ENCODE results near the gene SLC9A9.
"Not testable (repeated sequence)": the region's sequence is repeated elsewhere in the genome, so short reads cannot be mapped to it uniquely, and the experiment has no call there.

The SLC9A9 gene

DNA sequence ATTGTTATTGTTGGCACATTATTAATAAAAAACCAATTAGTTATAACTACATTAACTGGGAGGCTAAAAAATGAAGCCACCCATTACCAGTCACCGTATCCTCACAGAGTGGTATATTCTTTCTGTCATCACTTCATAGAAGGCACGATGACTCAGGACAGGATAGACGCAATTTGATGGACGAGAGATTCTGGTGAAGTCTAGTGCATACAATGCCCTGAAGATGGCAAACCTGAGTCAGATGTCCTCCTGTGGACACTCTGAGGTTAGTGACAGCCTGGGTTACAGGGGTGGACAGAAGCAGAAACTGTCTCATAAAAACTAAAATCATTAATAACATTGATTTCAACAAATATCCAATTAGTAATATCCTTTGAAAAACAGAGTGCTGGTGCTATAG lies 150.3 kb downstream of the SLC9A9 start:
- no peak for DNase-seq (ENCODE audit: low read depth in 2 of 2, low spot score in 1 of 2)

DNA sequence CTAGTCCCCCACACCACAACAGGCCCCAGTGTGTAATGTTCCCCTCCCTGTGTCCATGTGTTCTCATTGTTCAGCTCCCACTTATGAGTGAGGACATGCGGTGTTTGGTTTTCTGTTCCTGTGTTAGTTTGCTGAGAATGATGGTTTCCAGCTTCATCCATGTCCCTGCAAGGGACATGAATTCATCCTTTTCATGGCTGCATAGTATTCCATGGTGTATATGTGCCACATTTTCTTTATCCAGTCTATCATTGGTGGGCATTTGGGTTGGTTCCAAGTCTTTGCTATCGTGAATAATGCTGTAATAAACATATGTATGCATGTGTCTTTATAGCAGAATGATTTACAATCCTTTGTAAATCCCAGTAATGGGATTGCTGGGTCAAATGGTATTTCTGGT lies 152.9 kb downstream of the SLC9A9 start:
- not testable (repeated sequence) for DNase-seq (ENCODE audit: low read depth in 2 of 2, low spot score in 1 of 2)

DNA sequence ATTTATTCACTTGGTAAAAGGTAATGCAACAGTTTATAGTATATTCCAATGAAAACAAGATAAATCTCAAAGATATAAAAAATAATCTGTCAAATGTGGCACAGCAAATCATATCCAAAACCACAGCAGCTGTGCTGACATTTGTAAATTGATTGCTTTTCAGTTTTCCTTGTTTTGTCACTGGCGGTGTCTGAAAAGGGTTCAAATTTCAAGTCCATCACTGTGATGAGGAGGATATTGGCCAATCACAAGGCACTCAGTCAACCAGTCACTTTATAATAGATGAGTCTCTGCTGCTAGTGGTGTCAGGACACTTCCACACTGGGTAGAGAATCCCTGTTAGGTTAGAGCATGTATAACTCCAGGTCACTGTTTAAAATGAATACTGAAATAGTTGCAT lies 154.8 kb downstream of the SLC9A9 start:
- DNase-seq (ENCODE audit: low read depth in 2 of 2, low spot score in 1 of 2), result no peak

GRCh38 chr3:143686638-143687197 lies 161.6 kb downstream of the SLC9A9 start:
- DNase-seq (ENCODE audit: low read depth in 2 of 2, low spot score in 1 of 2), result no peak

GRCh38 chr3:143685491-143685890 lies 162.8 kb downstream of the SLC9A9 start:
- DNase-seq (ENCODE audit: low read depth in 2 of 2, low spot score in 1 of 2), result no peak

DNA sequence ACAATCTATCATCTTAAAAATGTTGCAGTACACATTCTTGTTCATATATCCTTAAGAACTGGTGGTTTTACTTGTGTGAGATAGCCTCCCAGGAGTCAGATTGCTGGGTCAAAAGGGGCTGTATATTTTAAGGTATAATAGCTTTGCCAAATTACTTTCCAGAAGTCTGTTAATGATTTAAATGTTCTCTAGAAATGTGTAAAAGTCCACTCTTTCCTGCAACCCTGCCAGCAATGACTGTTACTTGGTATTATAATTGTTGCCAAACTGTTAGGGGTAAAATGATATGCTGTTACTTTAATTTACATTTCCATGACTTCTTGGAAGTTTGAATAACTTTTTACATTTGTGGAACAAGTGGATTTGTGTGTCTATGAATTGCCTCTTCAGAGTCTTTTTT lies 170.8 kb downstream of the SLC9A9 start:
- DNase-seq (ENCODE audit: low read depth in 2 of 2, low spot score in 1 of 2), result no peak

DNA sequence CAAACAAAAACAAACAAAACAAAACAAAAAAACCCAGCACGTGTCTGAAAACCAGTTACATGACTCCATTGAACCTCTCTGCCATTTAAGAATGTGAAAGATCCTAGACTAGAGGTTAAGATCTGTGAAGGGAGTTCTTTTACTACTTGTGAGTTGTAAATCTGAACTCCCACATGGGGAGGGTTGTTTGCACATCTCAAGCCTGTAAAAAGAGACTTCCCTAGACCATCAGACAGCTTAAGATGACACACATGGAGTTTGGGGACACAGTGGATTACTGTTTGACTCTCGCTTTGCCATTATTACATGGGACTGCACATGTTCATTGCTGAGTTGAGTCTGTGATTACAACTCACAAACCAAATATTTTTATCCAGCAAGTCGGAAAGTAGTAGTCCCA lies 171.5 kb downstream of the SLC9A9 start:
- DNase-seq (ENCODE audit: low read depth in 2 of 2, low spot score in 1 of 2), result no peak

DNA sequence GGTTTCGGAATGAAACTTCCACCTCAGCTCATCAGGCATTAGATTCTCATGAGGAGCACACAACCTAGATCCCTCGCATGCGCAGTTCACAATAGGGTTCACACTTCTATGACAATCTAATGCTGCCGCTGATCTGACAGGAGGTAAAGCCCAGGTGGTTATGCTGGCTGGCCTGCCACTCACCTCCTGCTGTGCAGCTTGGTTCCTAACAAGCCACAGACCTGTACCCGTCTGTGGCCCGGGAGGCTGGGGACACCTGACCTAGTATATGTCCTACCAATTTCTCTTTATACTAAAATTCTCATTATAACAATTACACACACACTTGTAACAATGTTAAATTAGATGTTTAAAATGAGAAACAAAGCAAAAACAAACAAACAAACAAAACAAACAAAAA lies 172.2 kb downstream of the SLC9A9 start:
- DNase-seq (ENCODE audit: low read depth in 2 of 2, low spot score in 1 of 2), result no peak

DNA sequence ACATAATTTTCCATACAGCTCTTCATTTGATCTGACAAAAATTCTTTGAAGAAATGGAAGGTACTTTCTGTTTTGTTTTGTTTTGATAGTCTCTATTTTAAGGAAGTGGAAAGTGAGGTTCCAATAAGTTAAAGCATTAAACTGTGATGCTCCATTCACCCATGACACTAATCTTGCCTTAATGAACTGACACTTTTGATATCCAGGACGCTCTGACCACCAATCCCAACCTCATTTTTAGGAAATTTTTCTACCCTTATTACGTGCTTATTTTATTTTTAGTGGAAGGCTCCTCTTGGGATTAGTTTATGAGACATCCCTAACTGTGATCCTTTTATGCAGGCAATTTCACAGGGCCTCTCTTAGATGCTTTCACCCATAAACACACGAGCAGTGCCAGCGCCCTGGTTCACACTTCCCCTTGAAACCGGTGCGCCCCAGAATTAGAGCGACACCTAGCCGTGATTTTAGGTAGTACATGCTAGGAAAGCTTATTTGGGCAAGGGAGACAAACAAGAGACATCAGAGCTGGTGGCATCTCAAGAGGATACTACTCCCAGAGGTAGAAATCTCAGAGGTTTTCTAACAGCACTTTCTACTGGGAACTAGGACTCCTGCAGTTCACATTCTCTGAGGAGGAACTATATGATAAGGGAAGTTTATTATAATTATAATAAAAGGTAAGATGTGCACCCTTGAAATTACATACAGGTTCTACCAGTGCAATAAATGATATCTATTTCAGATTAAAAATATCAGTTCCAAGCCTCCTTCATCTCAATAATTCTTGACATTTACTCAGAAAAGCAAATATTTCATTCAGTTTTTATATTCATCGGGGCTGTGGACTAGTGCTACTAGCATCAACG lies 173.9 kb downstream of the SLC9A9 start:
- DNase-seq (ENCODE audit: low read depth in 2 of 2, low spot score in 1 of 2), result peak; percentile 38 to 61

DNA sequence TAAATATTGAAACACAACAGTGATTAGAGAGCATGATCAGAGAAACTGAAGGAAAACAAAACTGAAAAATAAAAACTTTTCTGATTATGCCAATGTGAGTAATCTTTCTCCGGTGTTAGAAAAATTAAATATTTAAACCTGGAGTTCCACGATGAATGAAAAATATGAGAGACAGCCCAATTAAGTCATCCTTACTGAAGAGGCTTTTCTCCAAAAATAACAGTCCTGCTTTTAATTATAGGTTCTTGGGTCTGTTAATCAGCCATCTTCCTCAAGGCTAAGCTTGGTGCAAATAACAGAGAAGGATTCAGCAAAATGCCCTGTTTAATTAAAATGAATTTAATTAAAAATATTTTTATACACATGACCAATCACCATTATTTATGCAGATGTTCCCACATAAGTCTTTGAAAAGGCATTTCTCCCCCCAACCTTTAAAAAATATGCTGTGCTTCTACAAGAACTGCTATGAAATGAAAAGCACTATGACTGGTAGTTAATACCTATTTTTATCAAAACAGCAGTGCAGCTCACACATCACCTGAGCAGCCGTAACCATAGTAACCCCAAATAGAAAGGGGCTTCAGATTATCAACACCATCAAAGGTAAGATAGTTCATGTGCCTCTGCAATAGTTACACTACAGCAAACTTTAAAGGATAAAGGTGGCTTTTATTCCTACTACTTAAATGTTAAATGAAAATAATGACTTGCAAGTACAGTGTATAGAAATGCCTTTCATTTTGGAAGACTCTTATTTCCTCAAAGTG lies 175.7 kb downstream of the SLC9A9 start:
- no peak for DNase-seq (ENCODE audit: low read depth in 2 of 2, low spot score in 1 of 2)

DNA sequence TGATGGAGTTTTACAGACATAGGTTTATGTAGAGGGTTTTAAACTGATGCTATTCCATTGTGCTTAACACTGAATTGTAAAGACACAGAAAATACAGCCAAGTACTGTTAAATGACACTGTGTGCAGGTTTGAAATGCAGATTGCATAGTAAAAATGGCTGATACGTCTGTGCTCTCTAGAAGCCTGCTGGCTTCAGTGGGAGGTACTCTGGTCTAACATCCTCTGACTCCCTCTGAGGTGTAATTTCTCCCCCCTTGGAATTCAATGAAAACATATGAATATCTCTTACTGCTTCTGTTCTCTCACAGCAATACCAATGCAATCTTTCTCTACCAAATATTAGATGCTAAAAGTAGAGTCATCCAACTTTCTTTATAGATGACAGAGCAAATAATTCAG lies 176.6 kb downstream of the SLC9A9 start:
- DNase-seq (ENCODE audit: low read depth in 2 of 2, low spot score in 1 of 2), result no peak

- no peak for DNase-seq (ENCODE audit: low read depth in 2 of 2, low spot score in 1 of 2)
Measured at GRCh38 chr3:143668924-143669790, 179.1 kb downstream of the SLC9A9 start.

DNA sequence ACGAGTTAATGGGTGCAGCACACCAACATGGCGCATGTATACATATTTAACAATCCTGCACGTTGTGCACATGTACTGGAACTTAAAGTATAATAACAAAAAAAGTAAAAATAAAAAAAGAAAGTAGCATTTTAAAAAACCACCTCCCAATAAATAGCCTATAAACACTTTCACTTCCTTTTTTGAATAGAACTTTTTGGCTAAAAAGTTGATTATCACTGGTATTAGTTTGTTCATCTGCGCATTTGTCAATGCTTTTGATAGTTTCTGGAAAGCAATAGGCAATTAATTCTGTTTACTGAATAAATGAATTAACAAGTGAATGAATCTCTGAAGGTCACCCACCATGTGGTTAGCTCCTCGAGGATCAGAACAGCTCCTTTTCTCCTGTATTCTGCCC lies 179.9 kb downstream of the SLC9A9 start:
- DNase-seq (ENCODE audit: low read depth in 2 of 2, low spot score in 1 of 2), result no peak

DNA sequence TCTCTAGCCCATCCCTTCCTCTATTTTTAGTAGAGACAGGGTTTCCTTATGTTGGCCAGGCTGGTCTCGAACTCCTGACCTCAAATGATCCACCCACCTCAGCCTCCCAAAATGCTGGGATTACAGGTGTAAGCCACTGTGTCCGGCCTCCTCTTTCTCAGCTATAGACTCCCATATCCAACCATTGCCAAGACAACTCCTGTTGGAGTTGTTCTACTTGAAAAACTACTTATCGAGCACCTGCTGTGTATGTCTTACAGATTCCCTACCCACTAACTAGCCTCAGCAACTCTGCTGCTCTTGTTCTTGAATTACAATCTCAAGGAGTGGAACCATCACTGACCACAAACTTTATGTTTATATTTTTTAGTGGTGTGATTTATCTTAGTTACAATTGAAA lies 186.6 kb downstream of the SLC9A9 start:
- DNase-seq (ENCODE audit: low read depth in 2 of 2, low spot score in 1 of 2), result no peak

- no peak for DNase-seq (ENCODE audit: low read depth in 2 of 2, low spot score in 1 of 2)
Measured at GRCh38 chr3:143658861-143659260, 189.4 kb downstream of the SLC9A9 start.

DNA sequence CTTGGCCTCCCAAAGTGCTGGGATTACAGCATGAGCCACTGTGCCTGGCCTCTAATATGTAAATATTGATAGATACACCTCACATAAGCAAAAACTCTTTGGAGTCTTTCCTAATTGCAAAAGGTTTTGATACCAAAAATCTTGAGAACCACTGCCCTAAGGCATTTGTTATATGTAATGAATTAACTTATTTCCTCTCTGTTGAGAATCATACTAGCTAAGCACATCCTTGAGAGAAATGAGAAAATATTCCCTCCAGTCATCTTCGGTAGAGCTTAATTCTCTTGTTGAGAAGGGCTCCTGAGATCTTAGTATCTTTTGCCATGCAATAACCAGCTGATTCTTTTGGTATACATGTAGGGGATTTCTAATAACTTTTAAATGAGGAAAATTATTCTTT lies 190.2 kb downstream of the SLC9A9 start:
- DNase-seq (ENCODE audit: low read depth in 2 of 2, low spot score in 1 of 2), result no peak

DNA sequence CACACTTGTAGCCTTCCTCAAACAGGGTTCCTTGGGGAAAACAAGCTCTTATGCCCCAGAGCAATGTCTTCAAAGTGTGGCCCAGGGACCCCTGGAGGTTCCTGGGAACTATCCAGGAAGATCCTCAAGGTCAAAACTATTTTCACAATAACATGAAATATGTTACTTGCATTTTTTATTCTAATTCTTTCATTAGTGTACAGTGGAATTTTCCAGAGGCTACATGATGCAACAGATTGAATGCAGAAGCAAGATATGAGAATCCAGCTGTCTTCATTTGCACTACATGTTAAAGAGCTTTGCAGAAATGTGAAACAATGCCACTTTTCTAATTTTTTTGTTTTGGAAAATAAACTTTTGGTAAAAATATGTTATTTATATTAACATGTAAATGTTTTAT lies 190.9 kb downstream of the SLC9A9 start:
- no peak for DNase-seq (ENCODE audit: low read depth in 2 of 2, low spot score in 1 of 2)

- no peak for DNase-seq (ENCODE audit: low read depth in 2 of 2, low spot score in 1 of 2)
Measured at GRCh38 chr3:143654906-143655305, 193.4 kb downstream of the SLC9A9 start.

DNA sequence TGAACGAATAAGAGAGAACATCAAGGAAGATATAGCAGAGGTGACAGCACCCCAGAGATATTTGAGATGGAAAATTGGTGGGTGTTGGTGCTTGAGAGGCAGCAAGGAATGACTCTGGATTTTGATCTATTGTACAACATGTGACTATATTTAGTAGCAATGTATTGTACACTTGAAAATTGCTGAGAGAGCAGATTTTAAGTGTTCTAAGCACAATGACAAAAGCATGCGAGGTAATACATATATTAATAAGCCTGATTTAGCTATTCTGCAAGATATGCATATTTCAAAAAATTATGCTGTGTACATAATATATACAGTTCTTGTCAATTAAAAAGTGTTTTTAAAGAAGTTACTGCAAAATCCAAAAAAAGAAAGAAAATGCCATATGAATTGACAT lies 194.3 kb downstream of the SLC9A9 start:
- DNase-seq (ENCODE audit: low read depth in 2 of 2, low spot score in 1 of 2), result no peak

DNA sequence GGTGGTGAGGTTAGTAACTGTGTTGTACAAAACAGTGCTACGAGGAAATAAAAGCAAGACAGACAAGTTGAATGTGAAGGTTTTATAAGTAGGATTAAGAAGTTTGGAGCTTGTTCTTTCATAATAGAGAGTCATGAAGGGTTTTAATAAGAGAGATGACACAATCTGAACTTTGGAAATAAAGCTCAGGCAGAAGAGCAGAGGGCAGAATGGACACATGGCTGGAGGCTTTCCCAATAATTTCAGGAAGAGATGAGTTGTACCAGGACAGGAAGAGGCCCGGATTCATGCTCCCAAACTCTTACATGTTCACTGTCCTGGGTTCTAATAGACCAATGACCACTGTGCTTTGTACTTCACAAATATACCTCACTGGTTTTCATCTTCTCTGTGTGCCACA lies 194.8 kb downstream of the SLC9A9 start:
- no peak for DNase-seq (ENCODE audit: low read depth in 2 of 2, low spot score in 1 of 2)

DNA sequence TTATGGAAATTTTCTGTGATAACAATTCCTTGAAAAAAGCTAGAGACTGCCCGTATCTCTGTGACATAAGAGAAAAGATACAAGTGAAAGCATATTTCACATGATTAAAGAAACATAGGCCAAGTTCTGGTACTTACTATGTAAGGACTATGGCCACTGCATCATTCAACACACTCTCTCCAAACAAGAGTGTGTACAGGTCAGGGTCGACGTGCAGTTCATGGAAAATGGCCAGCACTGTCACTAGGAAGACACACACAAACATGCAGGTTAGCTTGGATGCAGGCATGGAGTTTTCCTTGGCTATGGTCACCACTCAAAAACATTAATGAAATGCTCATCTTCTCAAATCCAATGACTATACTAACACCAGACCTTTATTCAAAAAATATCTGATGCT lies 196.2 kb downstream of the SLC9A9 start:
- no peak for DNase-seq (ENCODE audit: low read depth in 2 of 2, low spot score in 1 of 2)
